Activated effector memory CD4-positive, alpha-beta T cell treated with Interleukin-2 at 50 U/mL for 16 hours (primary cell): ENCODE data around the gene SLIT2.

Experiments
- DNase-seq: peaks from one replicate; pipeline ENCODE4 v3.0.0-alpha.2; 2020

Gene SLIT2

GRCh38 chr4:20251796-20252655 lies at the start of gene SLIT2:
Gene SLIT2 (plus strand): TSS chr4:20251905. CDS start chr4:20253816, 1,911 bp downstream.
- no peak for DNase-seq

DNA sequence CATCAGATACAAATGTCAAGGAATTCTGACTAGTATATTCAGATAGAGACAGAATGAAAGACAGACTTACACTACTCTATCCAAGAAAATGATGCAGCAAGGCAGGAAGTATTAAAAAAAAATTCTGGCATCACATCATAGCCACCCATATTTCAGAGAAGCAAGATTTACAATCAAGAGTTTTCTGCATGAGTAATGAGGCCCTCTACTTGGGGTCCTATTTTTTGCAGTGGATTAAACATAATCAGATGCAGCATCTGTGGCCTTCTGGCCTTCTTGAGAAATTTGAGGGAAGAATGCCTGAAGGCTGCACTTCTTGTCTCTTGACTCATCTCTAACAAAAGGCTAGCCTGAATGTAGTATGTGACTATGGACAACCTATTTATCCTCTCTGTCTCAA lies 48.2 kb upstream of the SLIT2 start:
- DNase-seq = no peak

- DNase-seq = no peak
These were observed 34.2 kb upstream of the SLIT2 start for GRCh38 chr4:20217521-20217920.

- DNase-seq = no peak
These were observed 33.8 kb upstream of the SLIT2 start for GRCh38 chr4:20217951-20218350.

DNA sequence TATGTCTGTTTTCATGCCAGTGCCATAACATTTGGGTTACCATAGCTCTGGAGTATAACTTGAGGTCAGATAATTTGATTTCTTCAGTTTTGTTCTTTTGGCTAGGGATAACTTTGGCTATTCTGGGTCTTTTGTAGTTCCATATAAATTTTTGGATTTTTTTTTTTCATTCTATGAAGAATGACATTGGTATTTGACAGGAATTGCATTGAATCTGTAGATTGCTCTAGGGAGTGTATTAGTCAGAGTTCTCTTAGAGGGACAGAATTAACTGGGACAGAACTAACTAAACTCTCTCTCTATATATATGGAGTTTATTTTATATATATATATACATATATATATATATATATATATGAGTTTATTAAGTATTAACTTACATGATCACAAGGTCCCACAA lies 32.2 kb upstream of the SLIT2 start:
- DNase-seq = no peak

DNA sequence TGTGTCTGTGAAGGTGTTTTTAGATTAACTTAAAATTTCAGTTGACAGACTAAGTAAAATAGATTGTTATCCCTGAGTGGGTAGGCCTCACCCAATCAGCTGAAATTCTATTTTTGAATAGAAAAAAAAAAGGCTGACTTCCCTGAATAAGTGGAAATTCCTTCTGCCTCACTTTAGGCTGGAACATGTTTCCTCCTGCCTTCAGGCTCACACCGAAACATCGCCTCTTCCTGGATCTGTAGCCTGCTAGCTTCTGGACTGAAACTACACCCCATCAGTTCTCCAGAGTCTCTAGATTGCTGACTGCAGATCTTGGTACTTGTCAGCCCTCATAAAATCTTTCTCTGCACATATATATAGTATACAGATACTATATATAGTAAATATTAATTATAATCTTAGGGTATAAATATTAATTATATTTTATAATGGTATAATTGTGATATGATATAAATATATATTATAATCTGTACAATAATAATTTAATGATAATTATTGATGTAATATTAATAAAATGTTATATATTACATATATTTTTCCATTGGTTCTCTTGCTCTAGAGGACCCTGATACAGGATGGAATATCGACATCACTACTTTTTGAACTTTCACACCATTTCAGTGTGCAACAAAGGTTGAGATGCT lies 13.7 kb upstream of the SLIT2 start:
- no peak for DNase-seq

GRCh38 chr4:20248155-20248558 lies 3.5 kb upstream of the SLIT2 start:
- no peak for DNase-seq

- no peak for DNase-seq
These were observed 2.4 kb upstream of the SLIT2 start for GRCh38 chr4:20249333-20249732.

DNA sequence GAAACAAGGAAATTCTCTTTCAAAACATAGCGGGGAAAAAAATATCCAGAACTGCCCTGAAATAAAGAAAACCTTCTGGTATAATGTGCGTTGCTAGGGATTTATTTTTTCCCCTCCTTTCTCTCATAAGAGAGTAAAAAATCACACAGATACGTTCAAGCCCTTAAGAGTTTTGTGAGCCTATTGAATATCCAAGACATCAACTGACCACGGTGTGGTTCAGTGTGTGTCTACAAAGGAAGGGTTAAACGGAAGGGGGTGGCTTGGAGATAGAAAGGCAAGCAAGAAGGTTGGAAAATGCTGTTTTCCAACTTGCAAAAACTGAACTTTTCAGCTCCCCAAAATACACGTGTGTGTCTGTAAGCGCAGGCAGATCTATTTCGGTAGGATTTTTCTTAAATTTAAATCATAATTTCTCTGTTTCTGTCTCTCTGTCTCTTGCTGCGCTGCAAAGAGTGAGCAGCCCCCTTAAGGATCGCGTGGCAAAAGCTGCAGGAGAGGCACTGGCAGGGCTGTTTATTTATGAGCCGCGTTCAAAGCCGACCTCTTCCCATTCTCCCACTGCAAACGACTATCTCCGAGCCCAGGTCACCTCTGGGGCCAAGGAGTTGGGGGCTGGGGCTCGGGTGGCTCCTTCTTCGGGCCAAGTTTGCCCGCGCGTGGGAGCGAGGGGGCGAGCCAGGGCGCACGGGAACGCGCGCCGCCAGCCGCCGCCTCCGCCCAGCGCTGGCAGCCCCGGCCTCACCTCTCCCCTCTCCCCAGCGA lies 492 bp upstream of the SLIT2 start:
- no peak for DNase-seq

DNA sequence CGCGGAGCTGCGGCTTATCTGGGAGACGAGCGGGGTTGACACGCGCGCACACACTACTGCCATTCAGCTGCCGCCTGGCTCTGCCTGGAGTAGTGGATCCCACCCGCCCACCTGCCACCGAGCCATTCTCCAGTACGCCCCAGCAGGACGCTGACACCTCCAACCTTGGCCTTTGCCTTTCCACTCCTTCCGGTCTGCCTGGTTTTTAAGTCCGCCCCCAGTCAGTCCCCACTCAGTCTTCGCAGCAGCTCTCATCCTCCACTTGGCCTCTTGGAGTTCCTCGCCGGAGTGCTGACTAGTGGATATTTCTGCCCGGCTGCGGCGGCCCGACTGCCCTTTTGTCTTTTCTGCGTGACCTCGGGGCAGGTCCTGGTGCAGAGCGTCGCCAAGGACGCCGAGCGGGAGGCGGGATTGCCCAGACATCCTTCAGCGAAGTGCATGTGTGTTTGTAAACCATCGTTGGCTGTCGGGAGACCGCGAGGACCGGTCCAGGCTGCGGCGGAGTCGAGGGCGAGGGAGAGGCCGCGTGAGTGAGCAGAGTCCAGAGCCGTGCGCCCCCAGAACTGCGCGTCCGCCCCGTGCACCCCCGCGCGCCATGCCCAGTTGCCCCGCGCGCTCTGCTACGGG lies 1.1 kb downstream of the SLIT2 start:
- no peak for DNase-seq

GRCh38 chr4:20253283-20253734 lies 1.6 kb downstream of the SLIT2 start:
- DNase-seq = no peak

DNA sequence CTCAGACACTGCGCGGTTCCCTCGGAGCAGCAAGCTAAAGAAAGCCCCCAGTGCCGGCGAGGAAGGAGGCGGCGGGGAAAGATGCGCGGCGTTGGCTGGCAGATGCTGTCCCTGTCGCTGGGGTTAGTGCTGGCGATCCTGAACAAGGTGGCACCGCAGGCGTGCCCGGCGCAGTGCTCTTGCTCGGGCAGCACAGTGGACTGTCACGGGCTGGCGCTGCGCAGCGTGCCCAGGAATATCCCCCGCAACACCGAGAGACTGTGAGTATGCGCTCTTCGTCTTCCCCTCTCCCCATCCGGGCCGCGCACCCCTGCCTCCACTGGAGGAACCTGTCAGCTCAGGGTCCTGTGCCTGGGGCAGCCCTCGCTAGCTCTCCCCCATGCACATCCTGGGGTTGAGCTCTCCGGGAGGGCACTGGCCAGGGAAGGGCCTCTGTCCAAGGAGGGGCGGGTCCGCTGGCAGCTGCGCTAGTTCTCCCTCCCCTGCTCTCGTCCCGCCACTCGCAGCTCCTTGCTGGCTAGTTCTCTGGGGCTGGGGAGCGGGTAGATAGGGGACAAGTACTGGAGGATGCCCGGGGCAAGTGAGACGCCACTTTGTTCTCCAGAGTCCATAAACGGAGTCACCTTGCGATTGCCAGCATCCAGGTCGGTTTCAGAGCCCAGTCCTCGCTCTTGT lies 2.2 kb downstream of the SLIT2 start:
- no peak for DNase-seq

DNA sequence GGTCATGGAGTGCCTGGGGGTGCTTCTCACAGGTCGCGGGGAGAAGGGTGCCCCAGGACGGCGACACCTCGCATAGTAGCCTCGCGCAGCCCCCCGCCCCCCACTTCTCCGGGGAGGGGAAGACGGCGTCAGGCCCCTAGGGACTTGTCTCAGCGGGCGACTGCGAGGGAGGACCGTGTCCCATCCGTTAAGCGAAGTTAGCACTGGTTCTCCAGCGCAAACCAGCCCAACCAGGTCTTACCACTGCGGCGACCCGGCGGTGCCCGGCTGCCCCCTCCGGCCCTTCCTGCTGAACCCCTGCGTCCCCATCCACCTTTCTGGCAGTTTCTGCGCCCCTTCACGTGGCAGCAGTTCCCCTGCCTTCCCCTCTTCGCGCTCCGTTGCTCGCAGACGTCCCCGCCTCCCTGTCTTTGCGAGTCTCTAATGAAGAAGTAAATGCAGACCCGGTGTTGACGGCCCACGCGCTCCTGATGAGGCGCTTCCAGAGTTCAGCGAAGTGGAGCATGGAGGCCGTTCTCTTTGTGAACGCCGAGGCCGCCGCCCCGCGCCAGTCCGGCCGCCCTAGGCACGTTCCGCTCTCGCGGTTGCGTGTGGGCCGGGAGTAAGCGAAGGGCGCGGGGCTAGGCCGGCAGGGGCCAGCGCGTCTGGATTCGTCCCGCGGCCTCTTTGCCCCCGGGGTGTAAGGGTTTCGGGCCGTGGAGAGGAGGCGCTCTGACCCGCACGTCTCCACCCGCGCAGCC lies 3.0 kb downstream of the SLIT2 start:
- no peak for DNase-seq

GRCh38 chr4:20255251-20255586 lies 3.5 kb downstream of the SLIT2 start:
- DNase-seq = no peak

DNA sequence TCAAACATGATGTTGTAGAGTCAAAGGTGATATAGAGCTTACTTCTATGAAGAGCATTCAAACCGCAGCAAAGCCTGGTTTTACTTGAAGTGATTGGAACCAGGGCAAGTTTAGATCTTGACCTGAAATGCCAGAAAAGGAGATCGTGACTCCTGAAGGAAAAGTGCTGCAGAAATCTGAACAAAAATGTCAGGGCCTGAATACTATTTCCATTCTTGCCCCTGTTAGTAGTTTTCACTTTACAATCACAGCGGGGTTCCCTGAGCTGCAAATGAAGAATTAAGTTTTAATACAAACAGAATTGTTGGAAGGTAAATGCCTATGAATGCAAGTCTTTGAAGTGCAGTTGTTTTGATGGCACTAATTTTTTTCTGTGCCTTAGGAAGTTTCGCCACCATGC lies 4.1 kb downstream of the SLIT2 start:
- DNase-seq = no peak

GRCh38 chr4:20256381-20256881 lies 4.7 kb downstream of the SLIT2 start:
- no peak for DNase-seq

- no peak for DNase-seq
These were observed 8.0 kb downstream of the SLIT2 start for GRCh38 chr4:20259707-20260106.

GRCh38 chr4:20260821-20261220 lies 9.1 kb downstream of the SLIT2 start:
- no peak for DNase-seq

GRCh38 chr4:20262221-20262620 lies 10.5 kb downstream of the SLIT2 start:
- DNase-seq = no peak

- no peak for DNase-seq
These were observed 13.0 kb downstream of the SLIT2 start for GRCh38 chr4:20264688-20265087.

GRCh38 chr4:20265726-20266125 lies 14.0 kb downstream of the SLIT2 start:
- no peak for DNase-seq
